ENCODE measurements around the gene RANBP17.

DNA sequence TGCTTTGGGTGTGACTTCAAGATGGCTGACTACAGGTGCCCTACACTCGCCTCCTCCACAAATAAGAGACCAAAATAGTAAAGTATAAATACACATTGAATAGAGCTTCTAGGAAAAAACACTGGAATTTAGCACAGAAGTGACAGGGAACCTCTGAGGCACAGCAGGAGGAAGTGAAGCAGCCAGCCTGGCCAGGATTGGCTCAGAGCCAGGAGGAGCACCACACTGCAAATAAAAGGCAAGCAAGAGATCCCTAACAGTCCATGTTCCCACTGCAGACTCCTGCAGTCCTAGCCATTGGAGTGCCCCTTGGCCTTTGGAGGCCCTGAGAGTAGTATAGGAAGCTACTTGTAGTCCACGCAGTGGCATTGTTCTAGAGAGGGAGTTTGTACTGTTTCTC is 260.6 kb downstream of the RANBP17 start:
- TF ChIP-seq, protein P1, sequence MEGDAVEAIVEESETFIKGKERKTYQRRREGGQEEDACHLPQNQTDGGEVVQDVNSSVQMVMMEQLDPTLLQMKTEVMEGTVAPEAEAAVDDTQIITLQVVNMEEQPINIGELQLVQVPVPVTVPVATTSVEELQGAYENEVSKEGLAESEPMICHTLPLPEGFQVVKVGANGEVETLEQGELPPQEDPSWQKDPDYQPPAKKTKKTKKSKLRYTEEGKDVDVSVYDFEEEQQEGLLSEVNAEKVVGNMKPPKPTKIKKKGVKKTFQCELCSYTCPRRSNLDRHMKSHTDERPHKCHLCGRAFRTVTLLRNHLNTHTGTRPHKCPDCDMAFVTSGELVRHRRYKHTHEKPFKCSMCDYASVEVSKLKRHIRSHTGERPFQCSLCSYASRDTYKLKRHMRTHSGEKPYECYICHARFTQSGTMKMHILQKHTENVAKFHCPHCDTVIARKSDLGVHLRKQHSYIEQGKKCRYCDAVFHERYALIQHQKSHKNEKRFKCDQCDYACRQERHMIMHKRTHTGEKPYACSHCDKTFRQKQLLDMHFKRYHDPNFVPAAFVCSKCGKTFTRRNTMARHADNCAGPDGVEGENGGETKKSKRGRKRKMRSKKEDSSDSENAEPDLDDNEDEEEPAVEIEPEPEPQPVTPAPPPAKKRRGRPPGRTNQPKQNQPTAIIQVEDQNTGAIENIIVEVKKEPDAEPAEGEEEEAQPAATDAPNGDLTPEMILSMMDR (conservative IDR thresholded peaks at IDR 0.05; ENCODE audit: low read depth, low read length) = no peak
- no peak for TF ChIP-seq EZH2phosphoT487 (IDR thresholded peaks at IDR 0.05; ENCODE audit: borderline replicate concordance, low read length)
- TF ChIP-seq EZH2 (IDR thresholded peaks at IDR 0.05; ENCODE audit: low read length, unreplicated experiment) = no peak
